GM12875 (cell line): ENCODE results near the gene RBM15B.

Source experiments
- H3K4me3 ChIP-seq: one replicate; pipeline ENCODE4 v1.5.1; 2011; ENCODE audit warnings: low read depth, low read length, control low read depth
- CTCF ChIP-seq: IDR thresholded peaks from 2 replicates; pipeline ENCODE4 v1.5.1; 2011; ENCODE audit warnings: low read depth, mild to moderate bottlenecking, control low read depth, inconsistent platforms, low read length, moderate library complexity, borderline replicate concordance; ENCODE audit not compliant: insufficient read depth

Gene RBM15B

GRCh38 chr3:51398595-51399310 lies 7.7 kb downstream of the RBM15B start:
- no peak overlapping the region for H3K4me3 ChIP-seq
- no peak for TF ChIP-seq CTCF

- TF ChIP-seq CTCF = no peak
- no peak overlapping the region for H3K4me3 ChIP-seq
These were observed 9.1 kb downstream of the RBM15B start for GRCh38 chr3:51400166-51400565.

GRCh38 chr3:51401735-51402134 lies 10.7 kb downstream of the RBM15B start:
- no peak overlapping the region for H3K4me3 ChIP-seq
- no peak for TF ChIP-seq CTCF

GRCh38 chr3:51403675-51404074 lies 12.6 kb downstream of the RBM15B start:
- H3K4me3 ChIP-seq = no peak overlapping the region
- TF ChIP-seq CTCF = no peak

GRCh38 chr3:51408021-51408420 lies 16.9 kb downstream of the RBM15B start:
- TF ChIP-seq CTCF = no peak
- no peak overlapping the region for H3K4me3 ChIP-seq

GRCh38 chr3:51408813-51409212 lies 17.7 kb downstream of the RBM15B start:
- TF ChIP-seq CTCF = no peak
- H3K4me3 ChIP-seq = no peak overlapping the region

GRCh38 chr3:51422211-51422610 lies 31.1 kb downstream of the RBM15B start:
- H3K4me3 ChIP-seq = no peak overlapping the region
- no peak for TF ChIP-seq CTCF
